GM10266 (cell line): ENCODE data around the gene PTPA.

ENCODE experiments used
- DNase-seq: peaks from one replicate; pipeline ENCODE4 v3.0.0; 2012; ENCODE audit errors: extremely low spot score
- TF ChIP-seq, protein P1 (sequence below): IDR thresholded peaks from 2 replicates; pipeline ENCODE4 v1.5.1; 2012; ENCODE audit warnings: mild to moderate bottlenecking, low read depth; ENCODE audit not compliant: control insufficient read depth, insufficient read depth; ENCODE audit errors: missing control alignments

The PTPA gene

DNA sequence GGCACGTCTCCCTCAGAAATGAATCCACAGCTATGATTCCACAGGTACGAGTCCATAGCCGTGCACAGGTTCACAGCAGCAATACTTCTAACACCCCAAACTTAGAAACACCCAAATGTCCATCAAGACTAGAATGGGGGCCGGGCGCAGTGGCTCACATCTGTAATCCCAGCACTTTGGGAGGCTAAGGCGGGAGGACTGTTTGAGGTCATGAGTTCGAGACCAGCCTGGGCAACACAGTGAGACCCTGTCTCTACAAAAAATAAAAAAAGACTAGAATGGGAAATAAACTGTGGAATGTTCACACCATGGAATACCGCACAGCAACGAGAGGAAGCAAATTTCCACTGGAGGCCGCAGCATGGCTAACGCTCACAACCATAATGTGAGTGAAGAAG, 34.6 kb upstream of the PTPA start:
- DNase-seq: no peak
- TF ChIP-seq, protein P1, sequence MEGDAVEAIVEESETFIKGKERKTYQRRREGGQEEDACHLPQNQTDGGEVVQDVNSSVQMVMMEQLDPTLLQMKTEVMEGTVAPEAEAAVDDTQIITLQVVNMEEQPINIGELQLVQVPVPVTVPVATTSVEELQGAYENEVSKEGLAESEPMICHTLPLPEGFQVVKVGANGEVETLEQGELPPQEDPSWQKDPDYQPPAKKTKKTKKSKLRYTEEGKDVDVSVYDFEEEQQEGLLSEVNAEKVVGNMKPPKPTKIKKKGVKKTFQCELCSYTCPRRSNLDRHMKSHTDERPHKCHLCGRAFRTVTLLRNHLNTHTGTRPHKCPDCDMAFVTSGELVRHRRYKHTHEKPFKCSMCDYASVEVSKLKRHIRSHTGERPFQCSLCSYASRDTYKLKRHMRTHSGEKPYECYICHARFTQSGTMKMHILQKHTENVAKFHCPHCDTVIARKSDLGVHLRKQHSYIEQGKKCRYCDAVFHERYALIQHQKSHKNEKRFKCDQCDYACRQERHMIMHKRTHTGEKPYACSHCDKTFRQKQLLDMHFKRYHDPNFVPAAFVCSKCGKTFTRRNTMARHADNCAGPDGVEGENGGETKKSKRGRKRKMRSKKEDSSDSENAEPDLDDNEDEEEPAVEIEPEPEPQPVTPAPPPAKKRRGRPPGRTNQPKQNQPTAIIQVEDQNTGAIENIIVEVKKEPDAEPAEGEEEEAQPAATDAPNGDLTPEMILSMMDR: no peak

DNA sequence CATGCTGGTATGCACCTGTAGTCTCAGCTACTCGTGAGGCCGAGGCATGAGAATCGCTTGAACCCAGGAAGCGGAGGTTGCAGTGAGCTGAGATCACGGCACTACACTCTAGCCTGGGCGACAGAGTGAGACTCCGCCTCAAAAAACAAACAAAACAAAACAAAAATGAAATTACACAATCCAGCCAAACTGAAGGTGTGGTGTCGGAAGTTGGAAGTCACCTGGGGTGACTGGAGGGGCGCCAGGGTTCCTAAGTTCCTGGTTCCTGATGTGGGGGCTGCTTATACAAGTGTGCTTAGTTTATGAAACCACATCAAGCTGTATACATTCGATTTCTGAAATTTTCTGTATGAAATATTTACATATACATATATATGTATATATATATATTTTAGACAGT, 34.0 kb upstream of the PTPA start:
- no peak for DNase-seq
- TF ChIP-seq, protein P1: no peak

DNA sequence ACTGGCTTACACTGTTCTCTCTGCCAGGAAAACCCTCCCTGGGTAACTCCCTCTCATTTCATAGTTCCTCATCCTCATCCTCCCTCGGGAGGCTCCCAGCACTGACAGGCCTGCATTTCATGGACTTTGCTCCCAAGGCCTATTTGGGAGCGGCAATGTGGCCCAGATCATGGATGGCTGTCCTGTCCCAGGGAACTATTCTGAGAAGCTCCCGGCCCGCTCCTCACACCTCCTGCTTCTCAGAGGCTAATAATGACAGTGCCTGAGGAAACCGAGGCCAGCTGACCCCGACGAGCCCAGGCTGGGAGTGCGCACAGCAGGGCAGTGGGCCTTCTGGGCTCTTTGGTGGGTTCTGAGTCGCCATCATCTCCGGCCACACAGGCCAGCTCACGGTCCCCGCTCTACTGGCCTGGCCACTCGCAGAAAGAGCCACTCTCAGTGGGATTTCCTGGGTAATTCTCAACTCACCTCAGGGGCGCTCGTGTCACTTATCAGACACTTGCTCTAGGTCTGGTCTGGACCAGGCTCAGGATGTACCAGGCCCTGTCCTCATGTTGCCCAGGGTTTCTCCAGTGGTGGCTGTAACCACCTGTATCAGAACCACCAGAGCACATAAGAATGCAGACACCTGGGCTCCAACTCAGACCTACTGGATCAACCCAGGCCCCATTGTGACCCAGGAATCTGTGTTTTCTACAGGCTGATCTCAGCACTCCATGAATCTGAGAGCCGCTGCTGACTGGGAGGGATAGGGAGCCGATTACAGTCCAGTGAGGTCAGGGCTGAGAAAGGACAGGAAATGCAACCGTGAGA, 32.3 kb upstream of the PTPA start:
- DNase-seq: no peak
- TF ChIP-seq, protein P1: no peak

DNA sequence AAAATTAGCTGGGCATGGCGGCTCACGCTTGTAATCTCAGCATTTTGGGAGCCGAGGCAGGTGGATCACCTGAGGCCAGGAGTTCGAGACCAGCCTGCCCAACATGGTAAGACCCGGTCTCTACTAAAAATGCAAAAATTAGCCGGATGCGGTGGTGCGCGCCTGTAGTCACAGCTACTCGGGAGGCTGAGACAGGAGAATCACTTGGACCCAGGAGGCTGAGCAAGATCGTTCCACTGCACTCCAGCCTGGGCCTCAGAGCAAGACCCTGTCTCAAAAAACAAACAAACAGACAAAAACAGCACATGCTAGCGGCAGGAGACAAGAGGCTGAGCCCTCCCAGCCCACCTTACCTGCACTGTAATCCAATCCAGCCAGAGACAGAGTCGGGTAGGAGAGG, 31.4 kb upstream of the PTPA start:
- DNase-seq: no peak
- TF ChIP-seq, protein P1: no peak

DNA sequence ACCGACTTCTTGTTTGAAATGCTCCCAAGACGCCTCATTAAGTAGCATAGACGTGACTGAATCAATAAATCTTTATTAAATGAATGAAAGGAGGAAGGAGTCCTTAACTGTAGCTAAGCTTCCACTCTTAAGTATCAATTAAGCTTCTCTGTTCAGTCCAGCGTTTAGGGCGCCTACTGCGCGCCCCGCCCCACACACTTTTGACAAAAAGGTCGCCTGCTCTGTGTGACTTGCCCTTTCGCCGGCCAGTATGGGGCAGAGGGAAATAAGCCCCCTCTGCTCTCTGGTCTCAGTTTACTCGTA, 31.0 kb upstream of the PTPA start:
- TF ChIP-seq, protein P1: no peak
- no peak for DNase-seq

DNA sequence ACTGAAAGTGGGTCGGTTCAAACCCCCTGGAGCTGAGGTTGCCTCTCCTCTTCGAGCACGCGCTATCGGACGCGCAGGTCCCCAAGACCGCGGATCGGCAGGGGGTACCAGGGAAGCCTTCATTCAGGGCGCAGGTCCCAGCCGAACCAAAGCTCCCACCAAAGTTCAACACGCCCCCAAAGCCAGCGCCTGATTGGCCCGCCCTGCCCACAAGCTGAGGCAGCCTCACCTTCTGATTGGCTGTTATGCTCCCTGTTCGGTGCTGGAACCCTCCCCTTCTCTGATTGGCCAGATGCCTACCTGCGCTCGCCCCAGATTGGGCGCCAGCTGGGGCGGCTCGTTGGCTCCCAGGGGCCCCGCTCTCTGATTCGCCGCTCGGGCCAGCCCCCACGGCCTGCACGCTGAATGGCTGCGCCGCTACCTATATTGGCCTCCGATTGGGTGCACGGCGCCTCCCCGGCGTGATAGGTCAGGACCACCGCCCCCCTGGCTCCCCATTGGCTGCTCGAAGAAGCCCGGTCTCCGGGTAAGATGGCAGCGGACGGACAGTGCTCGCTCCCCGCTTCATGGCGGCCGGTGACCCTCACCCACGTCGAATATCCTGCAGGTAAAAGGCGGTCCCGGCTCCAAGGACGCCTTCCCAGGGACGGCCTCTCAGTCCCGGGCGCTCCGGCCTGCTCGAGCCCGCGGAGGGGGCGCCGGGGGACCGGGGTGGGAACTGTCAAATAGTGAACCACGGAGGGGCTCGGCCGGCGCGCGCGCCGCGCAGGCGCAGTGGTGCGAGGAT, 30.4 kb upstream of the PTPA start, which contains the start of gene DOLPP1:
Gene DOLPP1, plus strand, starts transcription at position 511 of the 787 bp plus-strand sequence. Its CDS starts 21 bp downstream, at position 532.
- peak; percentile 100 for DNase-seq

More for the DNA sequence above, 30.4 kb upstream of the PTPA start, which contains the start of gene DOLPP1:
- TF ChIP-seq, protein P1: no peak
